K562 (cell line): Measurements from ENCODE around the gene WDR49. TPM values are rescaled to one million over a fixed set of nuclear protein-coding genes. Genes with fewer than 3 reads are reported as not detected.

Experiments
- ATAC-seq: fragments of 200-7000 bp; cut with Tn5 transposase; 3 replicates; pipeline ENCODE4 v1.9.1; 2020; ENCODE audit warnings: moderate library complexity
- BruUV-seq: library from RNA; stranded (reverse); fragments of 400-500 nt; replicated peaks from 2 replicates; lab custom pipeline; 2021; lab: Mats Ljungman, UMichigan
- CTCF ChIA-PET: fragments of 300-600 bp; formaldehyde crosslinking; extraction: SDS; loops from one replicate; lab custom pipeline; 2021; ENCODE audit warnings: low intra/inter-chr PET ratio; lab: Yijun Ruan, JAX
- POLR2A ChIA-PET: fragments of 300-600, 350-650 bp; sonication (Branson Sonifier 250); formaldehyde crosslinking; extraction: SDS; loops from one replicate; lab custom pipeline; 2021; ENCODE audit warnings: antibody characterized with exemption, inconsistent platforms; lab: Yijun Ruan, JAX
- DNase-seq, 4 experiments: peaks; one replicate each; pipeline versions ENCODE4 v3.0.0 to v3.0.0-alpha.2; 2011 to 2018; ENCODE audit warnings: low spot score in 3 of 4, mixed read lengths in 3 of 4; ENCODE audit errors: extremely low read depth in 1 of 4
- FAIRE-seq: peaks from 2 replicates; lab custom pipeline; 2011; peaks lifted over from hg19 to GRCh38; lab: Jason Lieb, UNC
- H2AFZ ChIP-seq: 2 replicates; pipeline ENCODE4 v1.6.0; 2011; ENCODE audit warnings: low read depth, low read length, control low read depth, inconsistent platforms
- H3K27ac ChIP-seq: fragments of 200-600 bp; 3 replicates; pipeline ENCODE4 v1.8.0; 2011; ENCODE audit warnings: low read depth, mild to moderate bottlenecking, control low read depth, inconsistent platforms, low read length, moderate library complexity, mixed read lengths; ENCODE audit errors: extremely low read depth
- H3K27me3 ChIP-seq, 2 experiments: fragments of 300-600 bp in 1 of 2; 2 replicates in 1 of 2; 3 replicates in 1 of 2; pipeline versions ENCODE4 v1.6.0 to v1.8.0; 2011; ENCODE audit warnings: inconsistent platforms in 2 of 2, low read length in 2 of 2, mild to moderate bottlenecking in 1 of 2, mixed read lengths in 1 of 2, moderate library complexity in 1 of 2; ENCODE audit not compliant: control insufficient read depth in 2 of 2, insufficient read depth in 2 of 2
- H3K36me3 ChIP-seq: fragments of 300-600 bp; 3 replicates; pipeline ENCODE4 v1.8.0; 2011; ENCODE audit warnings: mild to moderate bottlenecking, low read length, inconsistent platforms; ENCODE audit not compliant: control insufficient read depth, insufficient read depth
- H3K4me1 ChIP-seq, 2 experiments: fragments of 200-600 bp in 1 of 2; replicated peaks in 1 of 2; 2 replicates in 1 of 2; 3 replicates in 1 of 2; pipeline versions ENCODE4 v1.5.1 to v1.8.0; 2011; ENCODE audit warnings: inconsistent platforms in 2 of 2, low read length in 2 of 2, mild to moderate bottlenecking in 1 of 2, mixed read lengths in 1 of 2, moderate library complexity in 1 of 2; ENCODE audit not compliant: control insufficient read depth in 2 of 2, insufficient read depth in 2 of 2
- H3K4me2 ChIP-seq: 2 replicates; pipeline ENCODE4 v1.6.1; 2011; ENCODE audit warnings: low read length, control low read depth, inconsistent platforms, mixed read lengths; ENCODE audit not compliant: insufficient read depth
- H3K4me3 ChIP-seq: fragments of 200-600 bp; sonication (generic), shearing (Covaris generic); 2 replicates; pipeline ENCODE4 v1.5.1; 2016; ENCODE audit warnings: control low read depth, inconsistent platforms
- H3K79me2 ChIP-seq: fragments of 200-600 bp; 3 replicates; pipeline ENCODE4 v1.8.0; 2011; ENCODE audit warnings: low read length, inconsistent platforms; ENCODE audit not compliant: control insufficient read depth, insufficient read depth
- H3K9ac ChIP-seq, 2 experiments: 2 replicates each; pipeline versions ENCODE4 v1.6.0 to v1.6.1; 2011; ENCODE audit warnings: low read depth in 2 of 2, low read length in 2 of 2, control low read depth in 1 of 2, inconsistent platforms in 1 of 2, mild to moderate bottlenecking in 1 of 2, mixed read lengths in 1 of 2; ENCODE audit not compliant: insufficient read depth in 1 of 2
- H3K9me1 ChIP-seq: one replicate; pipeline ENCODE4 v1.6.0; 2011; ENCODE audit warnings: inconsistent platforms, mild to moderate bottlenecking, low read length, moderate library complexity; ENCODE audit not compliant: control insufficient read depth, insufficient read depth
- H3K9me3 ChIP-seq: replicated peaks from 2 replicates; pipeline ENCODE4 v1.5.1; 2011; ENCODE audit warnings: low read depth, low read length, inconsistent platforms; ENCODE audit not compliant: control insufficient read depth, insufficient read depth
- H4K20me1 ChIP-seq: replicated peaks from 2 replicates; pipeline ENCODE4 v1.6.1; 2011; ENCODE audit warnings: low read length, inconsistent platforms, mixed read lengths; ENCODE audit not compliant: control insufficient read depth, insufficient read depth
- HLTF ChIP-seq: fragments of 450-650 bp; IDR thresholded peaks from 2 replicates; pipeline ENCODE4 v1.6.1; 2016
- KDM5B ChIP-seq: fragments of 200-600 bp; sonication (generic); IDR thresholded peaks from 2 replicates; pipeline ENCODE4 v1.6.1; 2012; ENCODE audit warnings: low read depth, mild to moderate bottlenecking, moderate library complexity, low read length, control low read depth, inconsistent platforms; ENCODE audit not compliant: insufficient replicate concordance
- KLF13 ChIP-seq: fragments of 450-650 bp; IDR thresholded peaks from 2 replicates; pipeline ENCODE4 v1.6.1; 2016; ENCODE audit warnings: missing genetic modification characterization, low read depth, mild to moderate bottlenecking, missing compliant biosample characterization, moderate library complexity, borderline replicate concordance
- NCOA6 ChIP-seq: fragments of 450-650 bp; IDR thresholded peaks from 2 replicates; pipeline ENCODE4 v1.6.1; 2017; ENCODE audit warnings: mild to moderate bottlenecking
- PHTF2 ChIP-seq: fragments of 250-450 bp; sonication (Bioruptor Pico); IDR thresholded peaks from 2 replicates; pipeline ENCODE4 v1.5.0; 2021; ENCODE audit warnings: mild to moderate bottlenecking
- POLR2AphosphoS2 ChIP-seq: IDR thresholded peaks from 2 replicates; pipeline ENCODE4 v1.6.1; 2012; ENCODE audit warnings: low read length, improper control_type of control experiment
- WGBS: fragments of 100-300 bp; shearing (Covaris generic); methylation state at CpG from one replicate; pipeline ENCODE4 v1.1.6; 2016; ENCODE audit warnings: low coverage, mixed read lengths; ENCODE audit not compliant: insufficient coverage; ENCODE audit errors: missing lambda C conversion rate; 5-methylcytosine and 5-hydroxymethylcytosine counted together
- in situ Hi-C: fragments of 300-500 bp; cut with MboI; formaldehyde crosslinking; loops from 4 replicates; pipeline ENCODE4 v1.15.0; 2018; ENCODE audit warnings: inconsistent platforms, mixed read lengths
- intact Hi-C: fragments of 100-400 bp; cut with micrococcal nuclease; formaldehyde crosslinking; loops from 2 replicates; pipeline ENCODE4 v1.14.2; 2022
- polyA plus RNA-seq, 8 experiments: library from polyadenylated mRNA; depleted of rRNA in 4 of 8; stranded (reverse) in 5 of 8; unstranded in 3 of 8; fragments of >200 nt; fragmentation: Nextera tagmentation in 2 of 8; fragmentation: Illumina TruSeq in 1 of 8; extraction: Ambion mirVana in 2 of 8; extraction: Trizol in 1 of 8; gene quantifications; 2 replicates each; pipeline versions ENCODE4 v1.2.1 to v1.2.3, GENCODE V29; 2011 to 2014; ENCODE audit warnings: inconsistent platforms in 1 of 8, missing spikeins in 1 of 8
- total RNA-seq, 7 experiments: library from RNA; depleted of rRNA in 6 of 7; stranded (reverse); fragments of >200 nt in 6 of 7; fragmentation: Illumina TruSeq in 2 of 7; extraction: Trizol in 2 of 7; gene quantifications; 2 replicates each; pipeline versions ENCODE4 v1.2.1 to v1.2.3, GENCODE V29; 2011 to 2021; ENCODE audit warnings: low replicate concordance in 1 of 7
- TF ChIP-seq, protein P1 (sequence below), 2 experiments: fragments of 450-650 bp; IDR thresholded peaks; 2 replicates each; pipeline ENCODE4 v1.6.1; 2016
- TF ChIP-seq, protein P2 (sequence below): fragments of 250-450 bp; sonication (Bioruptor Pico); IDR thresholded peaks from 2 replicates; pipeline ENCODE4 v1.8.0; 2021; ENCODE audit warnings: moderate library complexity, mild to moderate bottlenecking, inconsistent platforms
- TF ChIP-seq, protein P3 (sequence below): sonication (generic); formaldehyde crosslinking; IDR thresholded peaks from 2 replicates; pipeline ENCODE4 v1.8.1; 2023; ENCODE audit warnings: mild to moderate bottlenecking, missing genetic modification reagents

The WDR49 gene
- total and polyA plus RNA-seq, 9 of the 15 experiments (the other 6 are each of a cell fraction or from before 2014, with no cell fraction given) = not detected

DNA sequence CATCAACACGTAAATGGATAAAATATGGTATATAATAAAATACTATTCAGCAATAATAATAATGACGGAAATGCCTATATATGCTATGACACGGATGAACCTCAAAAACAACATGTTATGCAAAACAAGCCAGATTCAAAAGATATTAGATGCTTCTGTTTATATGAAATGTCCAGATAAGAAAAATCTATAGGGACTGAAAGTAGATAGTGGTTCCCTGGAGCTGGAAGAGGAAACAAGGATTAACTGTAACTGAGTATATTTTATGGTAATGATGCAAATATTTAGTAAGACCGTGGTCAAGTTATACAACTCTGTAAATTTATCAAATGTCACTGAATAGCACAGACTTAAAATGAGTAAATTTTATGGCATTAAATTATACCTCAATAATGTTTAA, 25.8 kb upstream of the WDR49 start:
- intact Hi-C loops (no loop called here), in situ Hi-C loops (no loop called here)
- no peak overlapping the region for H2AFZ ChIP-seq
- DNase-seq (no peak), FAIRE-seq (peak; percentile 19), ATAC-seq (no peak)
- H3K27ac ChIP-seq = no peak overlapping the region
- CTCF ChIA-PET = interaction anchor here (0.6 kb wide), 1 partner anchor 234 kb away, joined by 3 read pairs; no protein-coding TSS in a partner anchor
- no peaks in the 10 kb centered on the region for H3K27me3 ChIP-seq
- no peak overlapping the region for H3K9ac ChIP-seq
- H3K4me3 ChIP-seq = no peak overlapping the region
- peaks cover 80% of the 10 kb centered on the region for H3K36me3 ChIP-seq
- no peaks in the 10 kb centered on the region for H3K9me1 ChIP-seq
- H3K4me1 ChIP-seq = no peaks in the 10 kb centered on the region
- 98% methylated on average over 4 of the region's 4 CpGs for WGBS
- TF ChIP-seq POLR2AphosphoS2 = 0 out of 2 replicates have a peak, but pooled peaks have one; percentile 11
- TF ChIP-seq, protein P1, sequence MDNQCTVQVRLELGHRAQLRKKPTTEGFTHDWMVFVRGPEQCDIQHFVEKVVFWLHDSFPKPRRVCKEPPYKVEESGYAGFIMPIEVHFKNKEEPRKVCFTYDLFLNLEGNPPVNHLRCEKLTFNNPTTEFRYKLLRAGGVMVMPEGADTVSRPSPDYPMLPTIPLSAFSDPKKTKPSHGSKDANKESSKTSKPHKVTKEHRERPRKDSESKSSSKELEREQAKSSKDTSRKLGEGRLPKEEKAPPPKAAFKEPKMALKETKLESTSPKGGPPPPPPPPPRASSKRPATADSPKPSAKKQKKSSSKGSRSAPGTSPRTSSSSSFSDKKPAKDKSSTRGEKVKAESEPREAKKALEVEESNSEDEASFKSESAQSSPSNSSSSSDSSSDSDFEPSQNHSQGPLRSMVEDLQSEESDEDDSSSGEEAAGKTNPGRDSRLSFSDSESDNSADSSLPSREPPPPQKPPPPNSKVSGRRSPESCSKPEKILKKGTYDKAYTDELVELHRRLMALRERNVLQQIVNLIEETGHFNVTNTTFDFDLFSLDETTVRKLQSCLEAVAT (IDR thresholded peaks at IDR 0.05) = no peak
- H3K79me2 ChIP-seq = no peaks in the 10 kb centered on the region; the same call in 2 of the 3 replicates
- H4K20me1 ChIP-seq = no peaks in the 10 kb centered on the region
- H3K9me3 ChIP-seq = no peaks in the 10 kb centered on the region
- POLR2A ChIA-PET = interaction anchor here (1.1 kb wide), 1 partner anchor 14 kb away, joined by 3 read pairs; no protein-coding TSS in a partner anchor
- H3K4me2 ChIP-seq = no peak overlapping the region
- BruUV-seq = no TSS peak

DNA sequence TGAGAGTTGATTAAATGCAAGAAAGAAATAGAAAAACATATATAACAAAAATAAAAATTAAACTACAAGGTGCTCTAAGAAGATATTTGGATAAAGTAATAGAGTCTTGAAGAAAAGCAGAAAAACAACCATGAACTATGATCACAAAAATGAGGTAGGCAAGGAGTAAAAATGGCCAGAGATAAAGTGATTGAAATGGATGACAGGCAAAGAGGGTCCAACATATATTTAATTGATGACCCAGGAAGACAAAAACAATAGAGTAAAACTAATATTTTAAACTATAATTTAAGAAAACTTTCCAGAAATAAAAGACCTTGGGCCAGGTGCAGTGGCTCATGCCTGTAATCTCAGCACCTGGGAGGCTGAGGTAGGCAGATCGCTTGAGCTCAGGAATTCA, 22.1 kb upstream of the WDR49 start:
- Histone ChIP-seq H4K20me1 (no peaks in the 10 kb centered on the region), H3K4me1 (no peaks in the 10 kb centered on the region), H3K9me3 (no peaks in the 10 kb centered on the region), H3K27ac (no peak overlapping the region), H3K27me3 (no peaks in the 10 kb centered on the region), H3K9ac (no peak overlapping the region), H3K36me3 (peaks cover 54% of the 10 kb centered on the region), H3K4me2 (no peak overlapping the region), H2AFZ (no peak overlapping the region), H3K4me3 (no peak overlapping the region), H3K9me1 (no peaks in the 10 kb centered on the region), H3K79me2 (no peaks in the 10 kb centered on the region)
- TF ChIP-seq PHTF2 (CRISPR knock-in tag) (no peak), HLTF (no peak), KLF13 (tag) (no peak), KDM5B (no peak), NCOA6 (no peak)
- TF ChIP-seq, protein P2, sequence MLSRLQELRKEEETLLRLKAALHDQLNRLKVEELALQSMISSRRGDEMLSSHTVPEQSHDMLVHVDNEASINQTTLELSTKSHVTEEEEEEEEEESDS (CRISPR knock-in tag) = no peak
- TF ChIP-seq, protein P3, sequence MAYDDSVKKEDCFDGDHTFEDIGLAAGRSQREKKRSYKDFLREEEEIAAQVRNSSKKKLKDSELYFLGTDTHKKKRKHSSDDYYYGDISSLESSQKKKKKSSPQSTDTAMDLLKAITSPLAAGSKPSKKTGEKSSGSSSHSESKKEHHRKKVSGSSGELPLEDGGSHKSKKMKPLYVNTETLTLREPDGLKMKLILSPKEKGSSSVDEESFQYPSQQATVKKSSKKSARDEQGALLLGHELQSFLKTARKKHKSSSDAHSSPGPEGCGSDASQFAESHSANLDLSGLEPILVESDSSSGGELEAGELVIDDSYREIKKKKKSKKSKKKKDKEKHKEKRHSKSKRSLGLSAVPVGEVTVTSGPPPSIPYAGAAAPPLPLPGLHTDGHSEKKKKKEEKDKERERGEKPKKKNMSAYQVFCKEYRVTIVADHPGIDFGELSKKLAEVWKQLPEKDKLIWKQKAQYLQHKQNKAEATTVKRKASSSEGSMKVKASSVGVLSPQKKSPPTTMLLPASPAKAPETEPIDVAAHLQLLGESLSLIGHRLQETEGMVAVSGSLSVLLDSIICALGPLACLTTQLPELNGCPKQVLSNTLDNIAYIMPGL (CRISPR knock-in tag) = no peak
- FAIRE-seq (no peak), DNase-seq (no peak), ATAC-seq (no peak)
- ChIA-PET POLR2A (no interaction called here), CTCF (no interaction called here)
- no TSS peak for BruUV-seq
- in situ Hi-C loops = no loop called here
- intact Hi-C loops = no loop called here
- 89% methylated on average over 1 of the region's 1 CpG for WGBS
